ENCODE data around the gene ZBTB20.

The ZBTB20 gene

DNA sequence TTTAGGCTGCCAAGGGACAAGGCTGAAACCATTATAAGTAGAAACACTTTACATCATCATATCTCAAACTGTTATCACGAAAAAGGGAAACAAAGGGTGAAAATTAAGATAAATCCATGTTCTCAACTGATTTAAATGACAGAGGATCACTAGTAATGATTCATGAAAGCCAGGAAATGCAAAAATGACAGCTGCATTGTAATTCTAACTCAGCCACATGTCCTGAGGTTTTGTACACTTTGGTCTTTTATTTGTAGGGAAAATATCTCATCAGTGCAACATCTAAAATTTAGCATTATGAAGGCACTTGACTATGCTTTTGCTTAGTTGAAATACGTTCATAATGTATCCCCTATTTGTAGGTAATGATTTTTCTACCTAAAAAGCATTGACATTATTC lies 473.6 kb downstream of the ZBTB20 start:
- no peak overlapping the region for H3K4ac ChIP-seq (ENCODE audit: low read depth in 1 of 2, low read length in 2 of 2)
- no peak overlapping the region for H3K18ac ChIP-seq (ENCODE audit: low read depth in 1 of 2, low read length in 2 of 2)
- H3K27ac ChIP-seq (ENCODE audit: low read length, poor library complexity, severe bottlenecking), result no peak overlapping the region
- no peak overlapping the region for H2BK12ac ChIP-seq (ENCODE audit: low read length in 2 of 2)
- peaks cover 0 to 4% of the 10 kb centered on the region in 2 experiments for H3K36me3 ChIP-seq (ENCODE audit: control insufficient read depth in 1 of 2, insufficient read depth in 2 of 2, low read depth in 1 of 2, low read length in 2 of 2)
- H3K9ac ChIP-seq (ENCODE audit: low read length), result no peak overlapping the region
- no peaks in the 10 kb centered on the region for H3K27me3 ChIP-seq (ENCODE audit: control insufficient read depth in 1 of 2, insufficient read depth in 1 of 2, low read length in 2 of 2)
- no peak overlapping the region for H3K23ac ChIP-seq (ENCODE audit: low read length in 2 of 2)
- no peak for DNase-seq
- no peak overlapping the region for H2BK5ac ChIP-seq (ENCODE audit: low read depth, low read length, poor library complexity, severe bottlenecking)
- no peak overlapping the region for H4K8ac ChIP-seq (ENCODE audit: low read length)
- no peak overlapping the region for H3K14ac ChIP-seq (ENCODE audit: low read length in 2 of 2)
- H2AFZ ChIP-seq (ENCODE audit: low read depth, low read length), result no peak overlapping the region
- no peak overlapping the region for H3K4me3 ChIP-seq (ENCODE audit: insufficient read depth in 1 of 2, low read depth in 1 of 2, low read length in 2 of 2)
- peaks cover 7% of the 10 kb centered on the region for H3K79me1 ChIP-seq (replicated peaks; ENCODE audit: low read length, poor library complexity, severe bottlenecking)
- no peak overlapping the region for H4K91ac ChIP-seq (ENCODE audit: low read length)
- H3K4me2 ChIP-seq (ENCODE audit: low read length, poor library complexity, severe bottlenecking), result no peak overlapping the region
- no peaks in the 10 kb centered on the region for H3K9me3 ChIP-seq (ENCODE audit: control insufficient read depth, low read length)
- no CpG with 5 or more reads among the region's 2 CpGs for WGBS
- no peak overlapping the region for H2AK5ac ChIP-seq (ENCODE audit: low read length, severe bottlenecking)
- no peak overlapping the region for H2BK120ac ChIP-seq (ENCODE audit: low read depth, low read length)
- no peaks in the 10 kb centered on the region for H3K4me1 ChIP-seq (ENCODE audit: control insufficient read depth, insufficient read depth, low read depth, low read length)
- H2BK15ac ChIP-seq (ENCODE audit: low read depth, poor library complexity, severe bottlenecking), result no peak overlapping the region

DNA sequence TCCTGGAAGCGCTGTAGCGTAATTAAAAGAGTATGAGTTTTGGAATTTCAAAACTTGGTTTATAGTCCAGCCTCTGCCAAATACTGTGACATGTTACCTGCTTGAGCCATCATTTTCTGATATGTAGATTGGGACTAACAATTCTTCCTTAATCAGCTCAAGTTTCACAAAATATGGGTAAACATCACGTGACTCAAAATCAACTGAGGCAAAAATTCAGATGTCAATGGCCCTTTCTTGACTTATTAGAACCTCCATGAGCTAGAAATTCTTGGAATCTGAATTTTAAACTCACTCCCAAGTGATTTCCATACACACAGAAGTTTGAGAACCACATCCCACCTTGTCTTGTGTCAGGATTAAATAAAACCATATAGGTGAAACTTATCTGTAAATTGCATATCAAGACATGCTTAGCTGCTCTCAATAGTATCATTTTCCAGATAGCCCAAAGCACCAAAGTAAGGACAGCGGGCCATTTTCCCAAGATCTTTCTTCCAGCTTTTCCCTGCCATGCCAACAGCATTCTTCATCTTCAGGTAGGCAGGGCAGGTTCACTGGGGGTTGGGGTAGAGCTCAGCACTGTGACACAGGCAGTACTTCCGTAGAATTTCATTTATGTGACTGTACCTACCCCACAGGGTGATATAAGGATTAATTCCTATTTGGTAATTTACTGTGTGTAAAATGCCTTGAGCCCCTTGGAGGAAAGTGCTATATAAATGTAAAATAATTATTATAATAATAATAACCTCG lies 474.2 kb downstream of the ZBTB20 start:
- no peak overlapping the region for H3K23ac ChIP-seq (ENCODE audit: low read length in 2 of 2)
- H3K4me2 ChIP-seq (ENCODE audit: low read length, poor library complexity, severe bottlenecking), result no peak overlapping the region
- no peak overlapping the region for H3K27ac ChIP-seq (ENCODE audit: low read length, poor library complexity, severe bottlenecking)
- no peak for DNase-seq
- H3K4me3 ChIP-seq (ENCODE audit: insufficient read depth in 1 of 2, low read depth in 1 of 2, low read length in 2 of 2), result no peak overlapping the region
- H3K4me1 ChIP-seq (ENCODE audit: control insufficient read depth, insufficient read depth, low read depth, low read length), result no peaks in the 10 kb centered on the region
- H3K4ac ChIP-seq (ENCODE audit: low read depth in 1 of 2, low read length in 2 of 2), result no peak overlapping the region
- WGBS, result 80% methylated on average over 2 of the region's 6 CpGs
- no peak overlapping the region for H4K91ac ChIP-seq (ENCODE audit: low read length)
- no peaks in the 10 kb centered on the region for H3K27me3 ChIP-seq (ENCODE audit: control insufficient read depth in 1 of 2, insufficient read depth in 1 of 2, low read length in 2 of 2)
- H3K9ac ChIP-seq (ENCODE audit: low read length), result no peak overlapping the region
- no peak overlapping the region for H2BK120ac ChIP-seq (ENCODE audit: low read depth, low read length)
- no peak overlapping the region for H2AFZ ChIP-seq (ENCODE audit: low read depth, low read length)
- peaks cover 7% of the 10 kb centered on the region for H3K79me1 ChIP-seq (replicated peaks; ENCODE audit: low read length, poor library complexity, severe bottlenecking)
- H3K18ac ChIP-seq (ENCODE audit: low read depth in 1 of 2, low read length in 2 of 2), result no peak overlapping the region
- H2BK12ac ChIP-seq (ENCODE audit: low read length in 2 of 2), result no peak overlapping the region
- H3K9me3 ChIP-seq (ENCODE audit: control insufficient read depth, low read length), result no peaks in the 10 kb centered on the region
- no peak overlapping the region for H2BK15ac ChIP-seq (ENCODE audit: low read depth, poor library complexity, severe bottlenecking)
- peaks cover 0 to 4% of the 10 kb centered on the region in 2 experiments for H3K36me3 ChIP-seq (ENCODE audit: control insufficient read depth in 1 of 2, insufficient read depth in 2 of 2, low read depth in 1 of 2, low read length in 2 of 2)
- H2BK5ac ChIP-seq (ENCODE audit: low read depth, low read length, poor library complexity, severe bottlenecking), result no peak overlapping the region
- H4K8ac ChIP-seq (ENCODE audit: low read length), result no peak overlapping the region
- H3K14ac ChIP-seq (ENCODE audit: low read length in 2 of 2), result no peak overlapping the region
- no peak overlapping the region for H2AK5ac ChIP-seq (ENCODE audit: low read length, severe bottlenecking)

DNA sequence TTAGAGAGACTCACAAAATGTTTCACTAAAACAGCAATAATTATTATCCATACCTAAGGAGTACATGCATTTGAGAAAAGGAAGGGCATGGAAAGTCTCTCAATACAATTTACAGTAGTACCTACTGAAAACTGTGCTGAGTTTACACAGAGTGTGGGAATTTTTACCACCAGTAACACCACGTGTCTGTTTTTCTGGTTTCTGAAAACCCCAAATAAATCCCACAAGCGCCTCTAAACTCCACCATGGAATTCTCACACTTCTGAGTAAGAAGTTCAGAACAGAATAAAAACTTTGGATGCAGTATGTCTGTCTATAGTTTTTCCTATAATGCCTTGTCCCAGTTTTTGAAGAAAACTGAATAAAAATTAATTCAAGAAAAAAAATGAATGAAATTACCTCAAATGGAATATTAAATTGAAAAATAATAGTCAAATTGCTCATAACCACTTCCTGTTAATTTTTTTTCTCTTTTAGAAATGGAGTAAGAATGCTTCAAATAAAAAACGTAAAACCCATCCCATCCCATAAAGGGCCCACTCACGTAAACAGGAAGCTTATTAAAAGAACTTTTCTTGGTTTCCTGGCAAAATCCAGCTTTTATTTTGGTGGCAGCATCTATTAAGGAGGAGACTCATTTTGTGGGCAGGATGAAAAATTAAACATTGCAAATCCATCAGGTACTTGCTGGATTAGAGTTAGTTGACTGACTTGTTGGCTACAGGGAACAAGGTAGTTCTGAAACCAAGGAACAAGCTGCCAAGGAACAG lies 475.2 kb downstream of the ZBTB20 start:
- 100% methylated on average over 3 of the region's 4 CpGs for WGBS
- Histone ChIP-seq H3K9me3 (ENCODE audit: control insufficient read depth, low read length) (no peaks in the 10 kb centered on the region), H2AFZ (ENCODE audit: low read depth, low read length) (no peak overlapping the region), H3K4ac (ENCODE audit: low read depth in 1 of 2, low read length in 2 of 2) (no peak overlapping the region), H3K79me1 (replicated peaks; ENCODE audit: low read length, poor library complexity, severe bottlenecking) (peaks cover 4% of the 10 kb centered on the region), H3K4me2 (ENCODE audit: low read length, poor library complexity, severe bottlenecking) (no peak overlapping the region), H4K91ac (ENCODE audit: low read length) (no peak overlapping the region), H3K4me3 (ENCODE audit: insufficient read depth in 1 of 2, low read depth in 1 of 2, low read length in 2 of 2) (no peak overlapping the region), H3K23ac (ENCODE audit: low read length in 2 of 2) (no peak overlapping the region), H3K27me3 (ENCODE audit: control insufficient read depth in 1 of 2, insufficient read depth in 1 of 2, low read length in 2 of 2) (no peaks in the 10 kb centered on the region), H3K36me3 (ENCODE audit: control insufficient read depth in 1 of 2, insufficient read depth in 2 of 2, low read depth in 1 of 2, low read length in 2 of 2) (no peaks in the 10 kb centered on the region), H4K8ac (ENCODE audit: low read length) (no peak overlapping the region), H3K4me1 (ENCODE audit: control insufficient read depth, insufficient read depth, low read depth, low read length) (no peaks in the 10 kb centered on the region), H3K27ac (ENCODE audit: low read length, poor library complexity, severe bottlenecking) (no peak overlapping the region), H2BK15ac (ENCODE audit: low read depth, poor library complexity, severe bottlenecking) (no peak overlapping the region), H2BK5ac (ENCODE audit: low read depth, low read length, poor library complexity, severe bottlenecking) (no peak overlapping the region), H3K14ac (ENCODE audit: low read length in 2 of 2) (no peak overlapping the region), H3K18ac (ENCODE audit: low read depth in 1 of 2, low read length in 2 of 2) (no peak overlapping the region), H2AK5ac (ENCODE audit: low read length, severe bottlenecking) (no peak overlapping the region), H3K9ac (ENCODE audit: low read length) (no peak overlapping the region), H2BK12ac (ENCODE audit: low read length in 2 of 2) (no peak overlapping the region), H2BK120ac (ENCODE audit: low read depth, low read length) (no peak overlapping the region)
- DNase-seq, result no peak

DNA sequence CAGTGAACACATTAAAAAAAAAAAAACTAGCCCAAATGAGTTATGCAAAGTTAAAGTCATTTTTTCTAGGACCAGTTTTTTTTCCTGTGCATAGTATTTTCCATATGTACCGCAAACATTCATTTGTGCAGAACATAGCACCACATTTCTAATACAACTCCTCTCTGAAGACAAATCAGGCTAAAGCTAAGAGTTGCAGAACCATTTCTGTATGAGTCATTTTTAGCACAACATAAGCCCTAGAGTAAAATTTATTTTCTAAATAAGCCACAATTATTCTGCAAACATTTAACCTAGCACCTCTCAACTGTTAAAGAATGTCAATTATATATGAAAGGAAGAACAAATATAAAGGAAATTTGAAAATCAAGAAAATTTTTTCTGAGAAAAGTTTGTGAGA lies 477.5 kb downstream of the ZBTB20 start:
- H2BK12ac ChIP-seq (ENCODE audit: low read length in 2 of 2), result no peak overlapping the region
- H3K4me2 ChIP-seq (ENCODE audit: low read length, poor library complexity, severe bottlenecking), result no peak overlapping the region
- no peak overlapping the region for H3K18ac ChIP-seq (ENCODE audit: low read depth in 1 of 2, low read length in 2 of 2)
- H4K91ac ChIP-seq (ENCODE audit: low read length), result no peak overlapping the region
- H3K9me3 ChIP-seq (ENCODE audit: control insufficient read depth, low read length), result no peaks in the 10 kb centered on the region
- no peak overlapping the region for H2BK15ac ChIP-seq (ENCODE audit: low read depth, poor library complexity, severe bottlenecking)
- no peak overlapping the region for H2BK5ac ChIP-seq (ENCODE audit: low read depth, low read length, poor library complexity, severe bottlenecking)
- no peak overlapping the region for H3K14ac ChIP-seq (ENCODE audit: low read length in 2 of 2)
- peak overlapping the region; percentile 12 for H3K9ac ChIP-seq (ENCODE audit: low read length)
- peaks cover 4% of the 10 kb centered on the region for H3K79me1 ChIP-seq (replicated peaks; ENCODE audit: low read length, poor library complexity, severe bottlenecking)
- H3K4me3 ChIP-seq (ENCODE audit: insufficient read depth in 1 of 2, low read depth in 1 of 2, low read length in 2 of 2), result no peak overlapping the region
- no peak overlapping the region for H3K23ac ChIP-seq (ENCODE audit: low read length in 2 of 2)
- no peak overlapping the region for H2BK120ac ChIP-seq (ENCODE audit: low read depth, low read length)
- H4K8ac ChIP-seq (ENCODE audit: low read length), result no peak overlapping the region
- H3K27ac ChIP-seq (ENCODE audit: low read length, poor library complexity, severe bottlenecking), result no peak overlapping the region
- H2AFZ ChIP-seq (ENCODE audit: low read depth, low read length), result no peak overlapping the region
- 94% methylated on average over 1 of the region's 1 CpG for WGBS
- H3K4me1 ChIP-seq (ENCODE audit: control insufficient read depth, insufficient read depth, low read depth, low read length), result no peaks in the 10 kb centered on the region
- no peaks in the 10 kb centered on the region for H3K36me3 ChIP-seq (ENCODE audit: control insufficient read depth in 1 of 2, insufficient read depth in 2 of 2, low read depth in 1 of 2, low read length in 2 of 2)
- no peaks in the 10 kb centered on the region for H3K27me3 ChIP-seq (ENCODE audit: control insufficient read depth in 1 of 2, insufficient read depth in 1 of 2, low read length in 2 of 2)
- no peak overlapping the region for H3K4ac ChIP-seq (ENCODE audit: low read depth in 1 of 2, low read length in 2 of 2)
- peak; percentile 5 for DNase-seq
- H2AK5ac ChIP-seq (ENCODE audit: low read length, severe bottlenecking), result no peak overlapping the region
